Adrenal gland (tissue), 12 donors: Measurements from ENCODE around the gene OR14I1. TPM values are rescaled to one million over a fixed set of nuclear protein-coding genes. Genes with fewer than 3 reads are reported as not detected.

Source experiments
- DNase-seq, 7 donors: peaks; one replicate each; pipeline ENCODE4 v3.0.0-alpha.2; 2019 to 2020
- H3K27ac ChIP-seq, 5 donors: fragments of 200-600 bp; sonication (generic) in 4 of 5; 1 replicate in 3 of 5; 2 replicates in 2 of 5; pipeline versions ENCODE4 v1.5.1 to v1.8.0; 2016 to 2020; ENCODE audit warnings: mild to moderate bottlenecking in 1 of 5
- H3K27me3 ChIP-seq: fragments of 200-600 bp; 2 replicates; pipeline ENCODE4 v1.8.0; 2021
- H3K36me3 ChIP-seq, 2 donors: fragments of 200-600 bp; replicated peaks in 1 of 2; 1 replicate in 1 of 2; 2 replicates in 1 of 2; pipeline versions ENCODE4 v1.5.1 to v1.8.0; 2018 to 2022
- H3K4me1 ChIP-seq, 2 donors: fragments of 200-600 bp; replicated peaks in 1 of 2; 1 replicate in 1 of 2; 2 replicates in 1 of 2; pipeline versions ENCODE4 v1.5.1 to v1.8.0; 2018 to 2021
- H3K4me3 ChIP-seq, 4 donors: fragments of 200-600 bp; sonication (generic) in 3 of 4; one replicate each; pipeline ENCODE4 v1.5.1; 2016 to 2018
- H3K9me3 ChIP-seq, 3 donors: fragments of 200-600 bp; sonication (generic) in 1 of 3; replicated peaks in 1 of 3; 1 replicate in 2 of 3; 2 replicates in 1 of 3; pipeline versions ENCODE4 v1.5.1 to v1.8.0; 2016 to 2021
- CTCF ChIP-seq, 6 experiments: fragments of 450-650 bp in 4 of 6; fragments of 200-600 bp in 2 of 6; sonication (generic) in 1 of 6; IDR thresholded peaks; 1 replicate in 5 of 6; 2 replicates in 1 of 6; pipeline versions ENCODE4 v1.5.1 to v1.8.0; 2016 to 2021; ENCODE audit warnings: antibody characterized with exemption in 6 of 6, mild to moderate bottlenecking in 2 of 6, moderate library complexity in 1 of 6
- POLR2A ChIP-seq, 2 donors: fragments of 450-650 bp; IDR thresholded peaks; one replicate each; pipeline ENCODE4 v1.6.1; 2017; ENCODE audit warnings: antibody characterized with exemption in 2 of 2, mild to moderate bottlenecking in 2 of 2, moderate library complexity in 1 of 2
- WGBS, 4 donors: extraction: QIAGEN DNeasy Blood & Tissue Kit in 2 of 4; methylation state at CpG; one replicate each; pipeline versions ENCODE4 v1.1.5 to v1.1.7; 2013 to 2017; 5-methylcytosine and 5-hydroxymethylcytosine counted together
- intact Hi-C, 2 donors: fragments of 100-400 bp; cut with DNase I; formaldehyde crosslinking; loops; one replicate each; pipeline versions ENCODE4 v1.14.1 to v1.15.0; 2022 to 2023
- polyA plus RNA-seq, 3 donors: library from polyadenylated mRNA; stranded (reverse); fragments of 200-250 nt in 2 of 3; fragments of 350-450 nt in 1 of 3; fragmentation: Illumina TruSeq in 1 of 3; extraction: RNeasy Lipid Tissue Mini Kit (QIAGEN cat#74804) in 1 of 3; gene quantifications; one replicate each; pipeline ENCODE4 v1.2.3, GENCODE V29; 2013 to 2014
- total RNA-seq, 9 donors: library from RNA; depleted of rRNA in 4 of 9; stranded (reverse); fragments of >200 nt in 4 of 9; fragments of 120-200 nt in 1 of 9; fragmentation: NEBNext Ultra II Directional in 1 of 9; extraction: Animal tissue kit (Norgen Biotek cat#: 25700) in 1 of 9; gene quantifications; one replicate each; pipeline versions ENCODE4 v1.1.0 to v1.2.4, GENCODE V29; 2013 to 2023
- donor health status: healthy with polysubstance abuse.
- donor health status: Bipolar disorder and iron deficiency.
- donor health status: DM: yes; HTN: yes; CAD: no.
- donor health status: DM: no; HTN: no; CAD: no.
- donor health status: DM: no; HTN: no; CAD: no.
- donor health status: DM: yes; HTN: yes; CAD: no.

OR14I1 gene
- total and polyA plus RNA-seq, 12 donors: not detected

DNA sequence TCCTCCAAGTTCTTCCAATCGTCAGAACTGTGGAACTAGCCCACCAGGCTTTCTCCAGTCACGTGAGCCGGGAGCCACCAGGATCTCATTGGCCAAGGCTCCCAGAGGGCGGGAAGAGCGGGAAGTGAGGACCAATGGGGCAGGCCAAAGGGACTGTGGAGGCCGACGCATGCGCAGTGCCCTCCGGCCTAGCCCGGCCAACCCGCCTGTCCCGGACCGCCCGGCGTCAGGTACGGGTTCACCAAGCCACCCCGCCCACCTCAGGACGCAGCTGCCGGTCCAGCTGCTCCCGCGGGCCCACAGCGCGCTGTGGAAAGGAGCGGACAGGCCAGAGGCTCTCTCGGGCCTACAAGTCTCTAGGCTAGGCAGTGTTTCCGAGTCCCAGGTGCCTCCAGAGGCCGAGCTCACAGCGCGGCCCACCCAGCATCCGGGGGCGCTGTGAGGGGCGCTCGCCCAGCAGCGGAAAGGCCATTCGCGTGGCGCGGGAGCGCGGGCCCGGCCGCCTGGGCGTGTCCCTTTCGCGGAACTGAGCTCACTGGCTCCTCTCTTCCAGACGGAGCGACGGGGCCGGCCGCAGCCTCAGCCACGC lies 10.9 kb downstream of the OR14I1 start:
- DNase-seq: no peak
- no peak overlapping the region for H3K27ac ChIP-seq
- WGBS, 4 donors: 69 to 77% (median 74%) methylated on average over 15 to 51 of the region's 51 CpGs
- no peaks in the 10 kb centered on the region for H3K27me3 ChIP-seq
- H3K4me1 ChIP-seq: no peaks in the 10 kb centered on the region
- no peaks in the 10 kb centered on the region for H3K9me3 ChIP-seq
- intact Hi-C loops: no loop called here
- H3K36me3 ChIP-seq: no peaks in the 10 kb centered on the region
- TF ChIP-seq CTCF (IDR thresholded peaks at IDR 0.05) (no peak), POLR2A (IDR thresholded peaks at IDR 0.05) (no peak)
- H3K4me3 ChIP-seq: no peak overlapping the region

DNA sequence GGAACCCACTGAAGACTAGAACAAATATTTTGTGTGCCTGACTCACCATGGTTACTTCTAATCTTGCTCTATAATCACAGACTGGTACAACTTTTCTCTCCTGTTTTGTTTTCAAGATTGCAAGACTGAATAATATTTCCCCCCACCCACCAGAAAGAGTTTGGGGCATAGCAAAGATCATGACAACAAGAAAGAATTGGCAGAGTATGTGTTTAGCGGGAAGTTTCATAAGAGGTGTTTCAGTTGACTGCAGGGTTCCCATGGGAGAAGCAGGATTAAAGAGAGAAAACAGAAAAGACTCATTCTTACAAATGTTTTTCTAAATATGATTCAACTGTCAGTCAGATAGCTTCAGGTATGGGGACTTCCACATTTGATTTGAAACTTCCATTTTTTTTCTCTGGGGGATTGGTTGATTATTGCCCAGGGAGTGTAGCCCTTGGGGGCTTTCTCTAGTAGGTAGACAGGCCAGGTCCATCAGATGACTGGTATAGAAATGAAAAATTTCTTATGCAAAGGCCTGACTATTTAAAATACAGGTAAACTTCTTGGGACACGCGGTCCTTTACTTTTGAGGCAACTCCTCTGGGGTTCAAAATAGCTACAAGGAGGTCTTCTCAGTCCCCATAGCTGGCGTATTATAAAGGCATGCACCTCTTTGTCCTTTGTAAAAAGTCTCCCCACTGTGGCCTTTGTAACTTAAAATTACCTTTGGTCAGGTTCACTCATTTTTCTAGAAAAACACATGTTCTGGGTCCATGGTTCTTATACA lies 13.9 kb downstream of the OR14I1 start:
- Histone ChIP-seq H3K27me3 (peaks cover under 1% of the 10 kb centered on the region), H3K4me3 (no peak overlapping the region), H3K36me3 (no peaks in the 10 kb centered on the region), H3K4me1 (no peaks in the 10 kb centered on the region), H3K27ac (no peak overlapping the region), H3K9me3 (no peaks in the 10 kb centered on the region)
- 77 to 87% (median 81%) methylated on average over 4 of the region's 4 CpGs for WGBS, 4 donors
- no peak for DNase-seq
- TF ChIP-seq CTCF (IDR thresholded peaks at IDR 0.05) (no peak), POLR2A (IDR thresholded peaks at IDR 0.05) (no peak)
- intact Hi-C loops: no loop called here

- TF ChIP-seq CTCF (IDR thresholded peaks at IDR 0.05) (no peak), POLR2A (IDR thresholded peaks at IDR 0.05) (no peak)
- no peak overlapping the region for H3K4me3 ChIP-seq
- H3K27ac ChIP-seq: no peak overlapping the region
- WGBS, 4 donors: 26 to 36% (median 31%) methylated on average over 3 of the region's 3 CpGs
- intact Hi-C loops: no loop called here
- peaks cover 4% of the 10 kb centered on the region for H3K27me3 ChIP-seq
- H3K4me1 ChIP-seq: no peaks in the 10 kb centered on the region
- H3K36me3 ChIP-seq: no peaks in the 10 kb centered on the region
- H3K9me3 ChIP-seq: no peaks in the 10 kb centered on the region
- no peak for DNase-seq
Measured at GRCh38 chr1:248686815-248687214, 15.8 kb downstream of the OR14I1 start.

GRCh38 chr1:248681651-248682050 lies 20.9 kb downstream of the OR14I1 start:
- Histone ChIP-seq H3K36me3 (no peaks in the 10 kb centered on the region), H3K4me1 (no peaks in the 10 kb centered on the region), H3K27ac (no peak overlapping the region), H3K9me3 (no peaks in the 10 kb centered on the region), H3K4me3 (no peak overlapping the region), H3K27me3 (peaks cover 4% of the 10 kb centered on the region)
- 76 to 82% (median 79%) methylated on average over 8 of the region's 8 CpGs for WGBS, 4 donors
- DNase-seq: no peak
- no peak for TF ChIP-seq POLR2A (IDR thresholded peaks at IDR 0.05)
- TF ChIP-seq CTCF (IDR thresholded peaks at IDR 0.05): no peak
- intact Hi-C loops: no loop called here
